ENCODE data around the gene CACTIN. TPM values are rescaled to one million over a fixed set of nuclear protein-coding genes. Genes with fewer than 3 reads are reported as not detected.
"Not testable (repeated sequence)": the region's sequence is repeated elsewhere in the genome, so short reads cannot be mapped to it uniquely, and the experiment has no call there.

The CACTIN gene
- total RNA-seq, 1 experiment from 2014 or later, result 25.3 TPM

GRCh38 chr19:3653081-3653795 is 26.6 kb upstream of the CACTIN start:
- DNase-seq, result no peak
- H3K36me3 ChIP-seq, result no peaks in the 10 kb centered on the region
- no peaks in the 10 kb centered on the region for H3K27me3 ChIP-seq
- no peak overlapping the region for H3K4me3 ChIP-seq
- no peaks in the 10 kb centered on the region for H3K9me3 ChIP-seq

DNA sequence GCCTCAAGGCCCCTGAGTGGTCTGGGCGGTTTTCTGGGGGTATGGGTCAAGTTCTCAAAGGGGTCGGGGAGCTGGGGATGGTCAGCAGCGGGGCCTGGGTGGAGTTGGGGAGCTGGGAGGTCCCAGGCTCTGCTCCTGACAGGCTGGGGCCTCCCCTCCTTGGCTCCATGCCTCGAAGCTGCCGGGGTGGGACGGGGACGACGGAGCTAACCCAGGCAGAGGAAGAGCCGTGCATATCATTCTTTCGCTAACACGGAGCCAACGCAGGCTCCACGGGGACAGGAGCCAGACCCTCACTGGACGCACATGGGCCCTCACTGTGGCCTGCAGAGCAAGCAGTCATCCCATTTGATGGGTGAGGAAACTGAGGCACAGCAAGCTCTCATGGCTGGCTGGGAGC is 25.8 kb upstream of the CACTIN start:
- H3K9me3 ChIP-seq, result no peaks in the 10 kb centered on the region
- no peaks in the 10 kb centered on the region for H3K36me3 ChIP-seq
- H3K27me3 ChIP-seq, result no peaks in the 10 kb centered on the region
- no peak overlapping the region for H3K4me3 ChIP-seq
- DNase-seq, result no peak

DNA sequence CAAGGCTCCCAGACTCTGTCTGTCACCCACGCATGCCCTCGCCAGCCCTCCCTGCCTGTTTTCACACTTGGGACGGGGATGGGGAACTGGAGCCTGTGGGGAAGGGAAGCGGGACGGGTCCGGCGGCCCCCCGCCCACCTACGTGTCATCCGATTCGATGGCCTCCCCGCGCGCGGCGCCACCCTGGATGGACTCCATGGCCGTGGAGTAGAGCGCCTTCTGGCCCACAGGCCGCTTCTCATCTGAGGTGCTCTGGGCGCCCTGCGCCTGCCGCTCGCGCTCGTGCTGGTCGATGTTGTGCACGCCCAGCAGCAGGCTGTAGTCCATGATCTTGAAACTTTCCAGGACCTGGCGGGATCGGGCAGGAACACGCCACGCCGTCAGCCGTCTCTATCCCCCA is 25.1 kb upstream of the CACTIN start:
- Histone ChIP-seq H3K27me3 (no peaks in the 10 kb centered on the region), H3K36me3 (no peaks in the 10 kb centered on the region), H3K4me3 (no peak overlapping the region), H3K9me3 (no peaks in the 10 kb centered on the region)
- no peak for DNase-seq

DNA sequence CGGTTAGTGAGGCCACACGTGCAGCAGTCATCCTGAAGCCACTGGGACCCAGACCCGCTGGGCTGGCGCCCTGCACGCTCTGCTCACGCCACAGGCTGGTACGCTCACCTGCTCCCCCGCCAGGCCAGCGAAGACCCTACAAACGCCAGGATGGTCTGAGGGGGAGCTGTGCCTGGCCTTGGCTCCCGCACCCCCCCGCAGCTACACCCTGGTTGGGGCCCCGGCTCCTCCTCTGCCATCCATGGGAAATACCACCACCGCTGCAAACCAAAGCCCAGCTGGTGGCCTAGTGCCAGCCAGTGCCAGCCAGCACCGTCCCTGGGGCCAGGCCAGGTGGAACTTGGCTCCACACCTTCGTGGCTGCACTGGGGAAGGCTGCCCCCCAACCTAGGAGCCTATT is 23.3 kb upstream of the CACTIN start:
- H3K27me3 ChIP-seq, result no peaks in the 10 kb centered on the region
- H3K9me3 ChIP-seq, result no peaks in the 10 kb centered on the region
- no peaks in the 10 kb centered on the region for H3K36me3 ChIP-seq
- H3K4me3 ChIP-seq, result no peak overlapping the region
- DNase-seq, result no peak

- no peaks in the 10 kb centered on the region for H3K9me3 ChIP-seq
- no peak for DNase-seq
- H3K36me3 ChIP-seq, result no peaks in the 10 kb centered on the region
- H3K27me3 ChIP-seq, result no peaks in the 10 kb centered on the region
- H3K4me3 ChIP-seq, result no peak overlapping the region
Measured at GRCh38 chr19:3648037-3648905, 21.7 kb upstream of the CACTIN start.

- H3K9me3 ChIP-seq, H3K4me3 ChIP-seq, DNase-seq, H3K27me3 ChIP-seq, H3K36me3 ChIP-seq: not testable (repeated sequence)
Measured at GRCh38 chr19:3647102-3647501, 20.5 kb upstream of the CACTIN start.

DNA sequence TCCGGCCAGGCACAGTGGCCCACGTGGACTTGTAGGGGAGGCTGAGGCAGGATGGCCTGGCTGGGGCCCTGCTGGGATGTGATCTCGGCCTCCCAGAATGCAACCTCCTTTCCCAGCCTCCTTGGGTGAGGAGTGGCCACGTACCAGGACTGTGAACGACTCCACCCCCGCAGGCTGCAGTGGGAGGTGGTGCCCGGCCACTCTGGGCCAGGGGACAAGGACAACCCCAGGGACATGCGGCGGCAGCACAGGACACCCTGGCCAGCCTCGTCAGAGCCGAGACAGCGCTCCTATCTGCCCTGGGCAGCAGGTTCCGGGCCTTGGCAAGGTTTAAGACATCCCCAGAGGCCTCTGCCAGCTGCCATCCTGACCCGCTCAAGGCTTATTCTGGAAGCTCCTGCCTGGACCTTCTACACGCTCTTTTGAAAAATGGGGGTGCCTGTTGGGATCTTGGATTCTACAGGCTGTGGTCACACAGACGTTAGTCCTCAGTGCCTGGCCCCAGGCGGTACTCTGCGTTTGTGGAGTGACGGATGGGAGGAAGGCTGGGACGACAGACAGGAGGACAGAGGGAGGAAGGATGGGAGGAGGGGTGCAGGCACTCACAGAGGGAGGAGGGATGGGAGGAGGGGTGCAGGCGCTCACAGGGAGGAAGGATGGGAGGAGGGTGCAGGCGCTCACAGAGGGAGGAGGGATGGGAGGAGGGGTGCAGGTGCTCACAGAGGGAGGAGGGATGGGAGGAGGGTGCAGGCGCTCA is 19.9 kb upstream of the CACTIN start:
- no peak for DNase-seq
- Histone ChIP-seq H3K4me3 (no peak overlapping the region), H3K9me3 (no peaks in the 10 kb centered on the region), H3K27me3 (no peaks in the 10 kb centered on the region), H3K36me3 (no peaks in the 10 kb centered on the region)

GRCh38 chr19:3645726-3646125 is 19.1 kb upstream of the CACTIN start:
- H3K27me3 ChIP-seq, result no peaks in the 10 kb centered on the region
- no peaks in the 10 kb centered on the region for H3K9me3 ChIP-seq
- DNase-seq, result no peak
- H3K36me3 ChIP-seq, result no peaks in the 10 kb centered on the region
- H3K4me3 ChIP-seq, result no peak overlapping the region

GRCh38 chr19:3645067-3645396 is 18.4 kb upstream of the CACTIN start:
- Histone ChIP-seq H3K4me3 (no peak overlapping the region), H3K27me3 (no peaks in the 10 kb centered on the region), H3K36me3 (no peaks in the 10 kb centered on the region), H3K9me3 (no peaks in the 10 kb centered on the region)
- DNase-seq, result no peak

GRCh38 chr19:3644351-3645066 is 17.9 kb upstream of the CACTIN start:
- no peaks in the 10 kb centered on the region for H3K27me3 ChIP-seq
- H3K4me3 ChIP-seq, result no peak overlapping the region
- H3K36me3 ChIP-seq, result no peaks in the 10 kb centered on the region
- DNase-seq, result peak; percentile 41
- H3K9me3 ChIP-seq, result no peaks in the 10 kb centered on the region

DNA sequence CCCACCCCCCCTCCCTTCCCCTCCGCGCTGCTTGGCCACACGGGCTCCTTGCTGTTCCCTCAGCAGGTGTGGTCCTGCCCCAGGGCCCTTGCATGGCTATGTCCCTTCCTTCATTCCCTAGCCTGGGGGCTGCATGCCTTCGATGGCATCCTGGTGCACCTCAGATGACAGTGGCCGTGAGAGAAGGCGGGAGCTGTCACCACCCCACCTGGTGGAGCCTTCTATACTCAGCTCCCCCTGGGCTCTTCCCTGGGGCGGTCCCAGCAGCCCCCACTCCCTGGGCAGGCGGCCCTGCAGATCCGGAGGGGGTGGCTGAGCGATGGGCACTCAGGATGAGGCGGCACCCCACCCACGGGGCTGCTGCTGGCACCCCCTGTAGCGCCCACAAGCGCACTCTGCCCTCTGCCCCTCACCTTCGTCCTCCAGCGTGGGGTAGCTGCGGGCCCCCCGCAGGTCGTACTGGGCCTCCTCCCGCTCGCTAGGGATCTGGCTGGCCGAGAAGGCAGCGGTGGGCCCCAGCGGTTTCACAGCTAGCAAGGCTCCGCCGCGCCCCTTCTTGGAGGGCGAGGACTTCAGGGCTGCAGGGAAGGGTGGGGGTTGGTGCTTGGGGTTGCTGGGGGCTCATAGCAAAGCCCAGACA is 17.2 kb upstream of the CACTIN start:
- Histone ChIP-seq H3K27me3 (no peaks in the 10 kb centered on the region), H3K4me3 (no peak overlapping the region), H3K36me3 (no peaks in the 10 kb centered on the region), H3K9me3 (no peaks in the 10 kb centered on the region)
- no peak for DNase-seq

GRCh38 chr19:3642987-3643673 is 16.5 kb upstream of the CACTIN start:
- Histone ChIP-seq H3K27me3 (no peaks in the 10 kb centered on the region), H3K9me3 (no peaks in the 10 kb centered on the region), H3K4me3 (no peak overlapping the region), H3K36me3 (no peaks in the 10 kb centered on the region)
- DNase-seq, result no peak

DNA sequence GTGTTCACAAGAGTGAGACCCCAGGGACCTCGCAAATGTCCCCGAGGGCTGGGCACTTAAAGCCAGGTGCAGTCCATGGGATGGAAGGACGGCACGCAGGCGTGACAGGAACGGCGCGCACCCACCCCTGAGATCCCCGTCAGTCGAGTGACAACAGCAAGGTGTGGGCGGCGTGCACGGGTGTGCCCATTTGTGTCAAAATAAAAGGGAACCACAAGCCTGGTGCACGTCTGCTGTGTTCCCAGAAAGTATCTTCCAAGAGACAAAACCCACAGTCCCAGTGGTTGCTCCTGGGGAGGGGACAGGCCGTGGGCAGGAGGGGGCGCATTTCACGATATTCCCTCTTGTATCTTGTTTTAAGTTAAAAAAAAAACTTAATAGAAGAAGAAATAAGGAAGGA is 15.7 kb upstream of the CACTIN start:
- DNase-seq, result no peak
- Histone ChIP-seq H3K4me3 (no peak overlapping the region), H3K9me3 (no peaks in the 10 kb centered on the region), H3K27me3 (no peaks in the 10 kb centered on the region), H3K36me3 (no peaks in the 10 kb centered on the region)

DNA sequence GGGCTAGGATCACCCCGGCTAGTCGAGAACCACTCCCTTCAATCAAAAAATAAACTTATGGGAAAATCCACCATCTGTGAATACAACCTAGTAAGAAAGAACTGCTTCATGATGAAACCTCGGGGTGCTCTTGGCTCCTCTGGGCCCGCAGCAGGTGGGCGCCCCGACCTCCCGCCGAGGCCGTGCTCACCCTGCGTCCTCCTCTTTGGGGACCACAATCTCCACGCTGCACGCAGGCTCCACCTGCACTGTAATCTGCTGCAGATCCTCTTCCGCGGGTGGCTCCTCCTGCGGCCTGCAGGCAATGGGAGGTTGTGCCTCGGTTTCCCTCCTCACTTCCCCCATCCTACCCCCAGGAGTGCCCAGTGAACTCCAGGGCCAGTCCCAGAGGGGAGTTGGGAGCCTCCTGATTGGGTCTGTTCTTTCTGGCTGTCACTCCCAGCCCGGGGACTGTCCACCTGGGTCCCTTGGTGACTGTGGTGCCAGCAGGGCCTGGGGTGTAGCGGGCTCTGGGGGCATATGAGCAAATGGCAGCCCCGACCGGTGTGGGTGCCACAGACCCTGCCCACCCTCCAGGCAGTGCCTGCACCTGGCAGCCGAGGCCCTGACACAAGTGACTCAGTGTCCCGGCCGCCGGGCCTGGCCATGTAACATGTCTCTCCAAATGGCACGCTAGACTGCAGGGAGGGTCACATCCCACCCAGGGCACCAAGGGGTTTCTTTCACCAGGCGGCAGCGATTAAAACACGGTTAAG is 15.1 kb upstream of the CACTIN start:
- no peak for DNase-seq
- Histone ChIP-seq H3K9me3 (no peaks in the 10 kb centered on the region), H3K36me3 (no peaks in the 10 kb centered on the region), H3K27me3 (no peaks in the 10 kb centered on the region), H3K4me3 (no peak overlapping the region)

GRCh38 chr19:3639479-3639878 is 12.9 kb upstream of the CACTIN start:
- Histone ChIP-seq H3K36me3 (no peaks in the 10 kb centered on the region), H3K27me3 (no peaks in the 10 kb centered on the region), H3K9me3 (no peaks in the 10 kb centered on the region), H3K4me3 (no peak overlapping the region)
- DNase-seq, result no peak

Data from MG63 (cell line).